Frontal cortex (tissue), 4 donors: Measurements from ENCODE around the gene IREB2. TPM values are rescaled to one million over a fixed set of nuclear protein-coding genes. Genes with fewer than 3 reads are reported as not detected.

Experiments used
- DNase-seq, 2 donors: peaks; one replicate each; pipeline ENCODE4 v3.0.0; 2012; ENCODE audit warnings: low spot score in 2 of 2
- FAIRE-seq: peaks from 2 replicates; lab custom pipeline; 2012; peaks lifted over from hg19 to GRCh38; lab: Jason Lieb, UNC
- total RNA-seq: library from RNA; depleted of rRNA; stranded (reverse); fragments of >200 nt; gene quantifications from one replicate; pipeline ENCODE4 v1.2.3, GENCODE V29; 2014
- donor health status: control.
- donor health status: control.
- donor health status: control.

IREB2 gene
- total RNA-seq, 1 donor from 2014 or later, result 67.7 TPM

DNA sequence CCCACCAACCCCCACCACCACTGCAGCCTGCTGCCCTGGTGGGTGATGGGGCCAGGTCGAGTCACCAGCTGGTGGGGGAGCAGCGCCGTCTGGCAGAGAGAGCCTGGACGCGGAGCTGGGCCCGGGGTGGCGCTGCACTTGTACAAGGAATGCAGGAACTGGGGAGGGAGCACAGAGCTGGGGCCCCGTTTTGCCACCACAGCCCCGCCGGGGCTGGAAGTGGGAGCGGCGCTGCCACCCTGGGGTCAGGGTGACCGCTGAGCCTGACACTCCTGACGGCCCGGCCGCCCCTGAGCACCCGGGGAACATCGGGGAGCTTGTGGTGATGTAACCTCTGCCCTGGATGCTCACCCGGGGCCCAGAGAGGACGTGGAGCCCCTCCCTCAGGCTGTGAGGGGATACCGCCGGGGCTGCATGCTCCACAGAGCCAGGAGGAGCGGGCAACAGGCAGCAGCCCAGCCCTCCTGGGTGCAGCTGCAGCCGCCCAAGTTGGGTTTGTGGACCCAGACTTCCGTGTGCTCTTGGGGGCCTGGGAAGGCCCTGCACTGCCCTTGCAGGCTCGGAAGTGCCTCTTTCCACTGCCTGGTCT lies 32.6 kb upstream of the IREB2 start:
- DNase-seq (no peak), FAIRE-seq (no peak)

DNA sequence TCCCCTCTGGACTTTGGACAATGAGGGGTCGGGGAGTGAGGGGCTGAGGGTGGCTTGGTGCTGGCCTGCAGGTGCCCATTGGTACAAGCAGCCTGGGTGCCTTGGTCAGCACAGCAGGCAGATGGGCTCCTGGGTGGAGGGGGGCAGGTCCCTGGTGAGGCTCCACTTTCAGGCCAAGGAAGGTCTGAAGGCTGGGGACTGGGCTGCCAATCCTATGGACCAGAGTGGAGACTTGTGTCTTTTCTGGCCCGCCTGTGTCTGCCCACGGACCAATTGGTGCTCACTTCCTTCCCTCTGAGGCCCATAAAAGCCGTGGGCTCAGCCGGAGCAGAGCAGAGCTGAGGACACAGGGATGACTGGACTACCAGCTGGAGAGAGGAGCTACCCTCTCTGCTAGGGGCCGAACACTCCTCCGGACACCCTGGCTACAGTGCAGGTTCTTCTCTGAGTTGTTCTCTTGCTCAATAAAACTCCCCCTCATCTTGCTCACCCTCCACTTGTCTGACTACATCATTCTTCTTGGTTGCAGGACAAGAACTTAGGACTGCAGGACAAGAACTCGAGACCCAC lies 31.9 kb upstream of the IREB2 start:
- FAIRE-seq, result no peak
- DNase-seq, result no peak

DNA sequence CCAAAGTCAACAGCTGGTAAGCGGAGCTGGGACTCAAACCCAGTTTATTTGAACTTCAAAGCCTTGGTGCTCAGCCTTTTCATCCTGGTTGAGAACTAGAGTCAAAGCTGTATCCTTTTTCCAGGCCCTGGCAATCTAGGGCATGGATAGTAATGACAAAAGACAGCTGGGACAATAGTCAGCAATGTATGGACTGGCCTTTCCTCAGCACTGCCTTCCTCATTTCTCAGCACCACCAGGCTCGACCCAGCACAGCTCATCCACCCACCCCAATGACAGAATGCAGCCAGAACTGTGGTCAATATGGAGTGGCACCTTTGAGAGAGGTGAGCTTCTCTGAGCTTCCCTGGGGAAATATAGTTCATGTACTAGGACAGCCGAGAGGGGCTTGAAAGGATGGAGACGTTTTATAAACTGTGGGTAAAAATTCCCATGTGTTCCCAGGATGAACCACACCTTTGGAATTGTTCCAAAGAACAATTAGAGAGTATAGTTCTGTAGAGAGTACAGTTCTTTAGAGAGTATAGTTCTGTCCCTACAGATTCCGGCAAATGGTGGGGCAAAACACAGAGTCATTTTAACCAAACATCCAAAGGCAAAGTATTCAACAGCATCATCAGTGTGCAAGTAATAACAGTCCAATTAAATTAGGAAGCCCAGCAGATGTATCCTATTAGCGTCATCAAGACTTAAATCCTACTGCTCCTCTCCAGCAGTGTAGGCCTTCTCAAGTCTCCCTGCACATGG lies 30.2 kb upstream of the IREB2 start:
- FAIRE-seq, result no peak
- no peak for DNase-seq

DNA sequence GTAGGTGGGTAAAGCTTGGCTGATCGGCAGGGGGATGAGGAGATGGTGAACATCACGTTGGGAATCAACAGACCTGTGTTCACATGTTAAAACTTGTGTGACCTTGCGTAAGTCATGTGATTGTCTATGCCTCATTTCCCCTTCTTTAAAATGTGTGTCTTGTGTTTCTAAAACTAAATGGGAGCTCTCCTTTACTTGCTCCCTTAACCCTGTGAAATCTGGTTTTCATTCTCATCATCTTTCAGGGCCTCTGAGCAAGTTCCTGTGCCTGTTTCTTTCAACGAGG lies 29.7 kb upstream of the IREB2 start:
- no peak for FAIRE-seq
- DNase-seq, result no peak

DNA sequence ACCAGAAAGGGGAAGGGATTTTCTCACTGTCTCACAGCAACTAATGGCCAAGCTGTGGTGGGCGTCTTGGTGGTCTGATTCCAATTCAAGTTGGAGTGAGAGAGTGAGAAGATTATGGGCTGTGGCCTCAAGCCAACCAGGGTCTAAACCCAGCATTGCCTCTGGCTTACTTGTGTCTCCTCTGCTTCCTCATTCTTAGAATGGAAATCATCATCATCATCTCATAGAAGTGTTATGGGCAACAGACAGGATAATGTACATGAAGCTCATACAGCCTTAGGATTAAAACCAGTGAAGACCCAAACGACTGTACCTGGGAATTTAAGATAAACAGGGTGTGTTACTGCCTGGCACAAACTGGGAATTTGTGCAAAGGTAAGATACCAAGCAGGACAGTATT lies 29.1 kb upstream of the IREB2 start:
- FAIRE-seq (no peak), DNase-seq (no peak)

DNA sequence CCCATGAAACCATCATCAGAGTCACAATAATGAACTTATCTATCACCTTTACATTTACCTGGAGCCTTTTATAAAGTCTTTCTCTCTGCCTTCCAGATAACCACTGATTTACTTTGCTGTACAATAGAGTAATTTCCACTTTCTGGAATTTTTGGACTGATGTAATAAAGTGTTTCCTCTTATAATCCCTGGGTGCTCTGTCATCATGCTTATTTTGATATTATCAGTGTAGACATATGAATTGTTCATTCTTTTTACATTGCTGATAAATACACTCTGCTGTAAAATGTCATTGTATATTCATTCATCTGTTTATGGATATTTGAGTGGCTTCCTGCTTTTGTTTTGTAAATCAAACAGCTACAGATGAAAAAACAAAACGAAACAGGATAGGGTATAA lies 27.0 kb upstream of the IREB2 start:
- DNase-seq (no peak), FAIRE-seq (no peak)

DNA sequence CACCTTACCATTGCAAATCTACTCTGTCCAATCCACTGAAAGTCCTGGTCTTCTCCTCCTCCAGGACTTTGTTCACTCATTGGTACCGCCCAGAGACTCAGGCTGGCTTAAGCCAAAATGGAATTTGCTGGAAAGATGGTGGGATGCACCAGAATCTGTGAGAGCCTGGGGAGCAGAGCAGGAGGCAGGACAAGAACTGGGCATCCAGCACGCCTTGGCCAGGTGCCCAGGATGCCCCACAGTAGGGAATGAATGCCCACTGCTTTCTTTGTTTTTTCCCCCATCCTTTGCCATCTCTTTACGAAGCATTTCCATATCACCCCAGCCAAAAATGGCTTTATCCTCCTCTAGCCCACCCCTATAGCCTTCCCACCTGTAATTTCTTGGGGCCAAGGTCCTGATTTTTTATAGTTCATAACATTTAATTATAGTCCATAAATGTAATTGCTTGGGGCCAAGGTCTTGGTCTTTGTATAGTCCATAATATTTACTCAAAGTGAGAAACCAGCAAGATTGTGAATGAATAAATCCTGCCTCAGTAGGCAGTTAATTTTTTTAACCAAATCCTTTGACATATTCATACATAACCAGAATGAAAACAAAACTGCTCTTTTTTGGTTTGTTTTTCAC lies 23.3 kb upstream of the IREB2 start:
- no peak for FAIRE-seq
- DNase-seq, result no peak

DNA sequence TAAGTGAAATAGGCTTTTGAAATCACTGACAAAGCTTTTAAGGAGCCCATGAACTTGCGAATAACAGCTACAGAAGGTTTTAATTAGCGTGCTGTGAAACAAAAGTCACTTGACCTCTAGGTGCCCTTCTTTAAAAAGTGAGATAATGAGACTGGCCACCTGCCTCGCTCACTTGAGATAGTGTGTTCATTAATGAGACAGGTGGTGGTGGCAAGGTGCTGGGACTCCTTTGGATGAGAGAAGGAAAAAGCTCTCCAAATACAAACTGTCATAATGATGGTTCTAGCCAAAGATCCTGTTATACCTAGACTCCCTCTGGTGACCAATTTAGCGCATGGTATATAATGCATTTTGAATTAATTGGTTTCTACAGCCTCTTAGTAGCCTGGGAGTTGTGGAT lies 22.7 kb upstream of the IREB2 start:
- DNase-seq (no peak), FAIRE-seq (no peak)

DNA sequence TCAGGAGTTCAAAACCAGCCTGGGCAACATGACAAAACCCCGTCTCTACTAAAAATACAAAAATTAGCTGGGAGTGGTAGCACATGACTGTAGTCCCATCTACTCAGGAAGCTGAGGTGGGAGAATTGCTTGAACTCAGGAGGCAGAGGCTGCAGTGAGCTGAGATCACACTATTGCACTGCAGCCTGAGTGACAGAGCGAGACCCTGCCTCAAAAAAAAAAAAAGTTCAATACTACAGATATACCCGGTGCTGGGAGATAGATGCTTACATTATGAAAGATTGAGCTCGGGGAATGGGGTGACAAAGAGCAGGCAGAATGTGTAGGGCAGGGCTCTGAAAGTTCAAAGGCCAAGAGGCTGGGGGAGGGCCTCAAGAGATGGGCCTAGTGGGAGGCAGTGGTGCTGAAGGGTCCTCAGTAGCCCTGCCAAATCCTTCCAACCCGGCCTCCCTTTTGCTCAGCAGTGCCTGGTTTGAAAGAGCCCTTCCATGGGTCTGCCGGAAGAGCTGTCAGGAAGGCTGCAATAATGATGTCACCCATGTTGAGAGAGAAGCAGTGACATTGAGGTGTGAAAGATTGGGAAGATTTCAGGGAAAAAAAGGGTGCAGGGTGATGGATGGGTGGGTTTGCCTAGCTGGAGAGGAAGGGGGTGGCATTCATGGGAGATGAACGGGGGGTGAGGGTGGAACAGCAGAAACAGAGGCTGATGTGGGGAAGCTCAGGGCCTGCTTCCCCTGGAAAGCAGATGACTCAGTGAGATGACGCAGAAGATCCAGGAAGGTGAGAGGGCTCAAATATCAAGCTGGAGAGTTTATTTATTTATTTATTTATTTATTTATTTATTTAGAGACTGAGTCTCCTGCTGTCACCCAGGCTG lies 20.0 kb upstream of the IREB2 start:
- DNase-seq, result no peak

DNA sequence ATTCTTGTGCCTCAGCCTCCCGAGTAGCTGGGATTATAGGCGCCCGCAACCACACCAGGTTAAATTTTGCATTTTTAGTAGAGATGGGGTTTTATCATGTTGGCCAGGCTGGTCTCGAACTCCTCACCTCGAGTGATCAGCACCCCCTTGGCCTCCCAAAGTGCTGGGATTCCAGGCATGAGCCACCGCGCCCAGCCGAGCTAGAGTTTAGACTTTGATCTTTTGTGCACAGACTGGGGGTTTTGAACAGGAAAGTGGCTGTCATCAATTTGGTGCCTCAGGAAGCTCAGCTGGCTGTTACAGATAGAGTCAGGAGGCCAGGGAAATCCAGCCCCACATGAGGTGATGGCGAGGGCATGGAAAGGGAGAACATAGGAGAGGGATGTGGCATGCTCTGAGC lies 19.3 kb upstream of the IREB2 start:
- no peak for FAIRE-seq

More for the DNA sequence above, 20.0 kb upstream of the IREB2 start:
- no peak for FAIRE-seq

DNA sequence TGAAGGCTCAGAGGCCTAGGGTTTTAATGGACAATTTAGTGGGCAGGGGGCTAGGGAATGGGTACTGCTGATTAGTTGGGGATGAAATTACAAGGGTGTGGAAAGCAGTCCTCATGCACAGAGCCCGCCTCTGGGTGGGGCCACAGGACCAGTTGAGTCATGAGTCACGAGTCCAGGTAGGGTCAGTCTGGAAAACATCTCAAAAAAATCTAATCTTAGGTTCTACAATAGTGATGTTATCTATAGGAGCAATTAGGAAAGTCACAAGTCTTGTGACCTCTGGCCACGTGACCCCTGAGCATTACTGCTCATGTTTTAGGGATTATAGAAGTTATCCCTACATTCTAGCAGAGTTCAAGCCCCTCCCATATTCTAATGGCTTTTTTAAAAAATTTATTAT lies 18.6 kb upstream of the IREB2 start:
- DNase-seq (no peak), FAIRE-seq (no peak)

More for the DNA sequence above, 19.3 kb upstream of the IREB2 start:
- DNase-seq, result no peak

DNA sequence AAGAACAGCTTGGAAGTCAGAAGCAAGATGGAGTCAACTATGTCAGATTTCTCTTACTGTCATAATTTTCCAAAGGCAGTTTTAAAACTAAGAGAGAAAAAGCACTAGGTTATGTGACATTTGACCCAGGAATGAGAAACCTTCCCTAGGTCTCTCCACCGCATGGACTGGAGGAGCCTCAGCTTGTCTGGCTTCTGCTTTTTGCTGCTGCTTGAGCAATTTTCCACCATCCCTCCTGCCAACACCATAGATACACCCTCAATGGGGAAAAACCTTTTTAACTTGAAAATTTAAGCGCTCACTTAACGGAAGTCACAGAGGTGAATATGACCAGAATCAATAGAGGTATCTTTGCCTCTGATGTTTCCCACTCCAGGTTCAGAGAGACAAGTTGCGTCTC lies 17.8 kb upstream of the IREB2 start:
- DNase-seq (no peak), FAIRE-seq (no peak)

DNA sequence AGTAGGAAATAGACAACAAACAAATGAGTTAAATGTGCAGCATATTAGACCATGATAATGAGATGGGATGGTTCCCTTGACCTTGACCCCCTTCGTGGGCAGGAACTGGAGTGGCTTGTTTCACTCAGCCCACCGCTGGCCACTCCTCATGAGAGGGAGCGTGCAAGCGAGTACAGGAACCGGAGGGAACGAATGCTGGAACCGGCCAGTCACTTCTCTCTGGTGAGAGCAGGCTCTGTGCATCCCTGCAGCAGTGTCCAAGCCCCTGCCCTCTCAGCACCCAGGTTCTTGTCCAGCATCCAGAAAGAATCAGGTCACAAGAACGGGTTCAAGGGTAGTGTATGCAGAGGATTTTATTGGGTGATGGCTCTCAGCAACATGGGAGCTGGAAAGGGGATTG lies 17.2 kb upstream of the IREB2 start:
- FAIRE-seq, result no peak
- DNase-seq, result no peak

DNA sequence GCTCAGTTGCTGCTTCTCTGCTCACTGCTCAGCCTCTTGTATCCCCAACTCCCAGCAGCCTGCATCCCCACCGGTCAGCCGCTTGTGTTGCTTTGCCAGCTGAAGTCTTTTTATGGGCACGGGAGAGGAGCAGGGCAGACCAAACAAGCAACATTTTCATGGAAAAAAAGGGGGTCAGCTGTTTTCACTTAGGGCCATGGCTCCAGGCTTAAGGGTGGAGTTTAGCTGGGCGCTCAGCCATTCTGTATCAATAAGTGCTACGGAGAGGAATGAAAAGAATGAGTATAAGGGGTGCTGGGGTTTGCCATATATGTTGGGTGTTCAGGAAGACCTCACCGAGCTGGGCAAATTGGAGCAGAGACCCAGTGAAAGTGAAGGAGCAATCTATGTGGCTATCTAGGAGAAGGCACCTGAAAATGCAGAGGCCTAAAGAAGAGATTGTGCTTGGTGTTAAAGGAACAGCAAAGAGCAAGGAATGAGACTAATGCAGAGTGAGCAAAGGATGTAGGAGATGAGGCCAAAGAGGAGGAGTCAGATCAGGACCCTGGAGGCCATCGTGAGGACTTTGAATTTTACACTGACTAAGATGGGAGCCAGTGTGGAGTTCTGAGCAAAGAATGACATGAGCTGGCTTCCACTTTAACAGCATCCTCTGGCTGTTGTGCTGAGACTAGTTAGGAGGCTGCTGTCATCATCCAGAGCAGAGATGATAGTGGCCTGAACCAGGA lies 16.6 kb upstream of the IREB2 start:
- no peak for DNase-seq
- no peak for FAIRE-seq

DNA sequence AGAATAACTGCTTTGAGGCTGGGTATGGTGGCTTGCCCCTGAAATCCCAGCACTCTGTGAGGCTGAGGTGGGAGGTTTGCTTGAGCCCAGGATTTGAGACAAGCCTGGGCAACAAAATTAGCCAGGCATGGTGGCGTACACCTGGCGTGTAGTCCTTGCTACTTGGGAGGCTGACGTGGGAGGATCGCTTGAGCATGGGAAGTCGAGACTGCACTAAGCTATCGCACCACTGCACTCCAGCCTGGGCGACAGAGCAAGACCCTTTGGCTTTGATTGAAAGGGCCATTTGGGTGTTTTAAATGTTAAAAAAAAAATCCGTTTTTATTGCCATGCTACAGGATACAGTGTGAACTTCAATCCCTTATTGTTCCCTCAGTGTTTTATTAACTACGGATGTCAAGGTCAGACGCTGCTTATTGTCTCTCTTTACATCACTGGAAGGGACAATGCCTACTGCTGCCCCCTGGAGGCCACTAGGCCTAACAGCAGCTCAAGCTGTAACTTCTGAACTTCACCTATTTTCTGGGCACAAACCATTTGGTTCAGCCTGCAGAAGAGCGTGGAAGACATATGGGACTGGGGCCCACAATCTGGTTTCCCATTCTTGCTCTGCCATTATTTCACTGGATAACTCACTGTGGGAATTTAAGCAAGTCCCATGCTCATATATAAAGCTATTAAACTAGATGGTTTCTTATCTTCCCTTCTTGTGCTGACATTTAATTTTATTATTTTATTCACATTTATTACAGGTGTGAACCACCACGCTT lies 15.3 kb upstream of the IREB2 start:
- FAIRE-seq (no peak), DNase-seq (peak in 1 of 2 donors; percentile 64)

DNA sequence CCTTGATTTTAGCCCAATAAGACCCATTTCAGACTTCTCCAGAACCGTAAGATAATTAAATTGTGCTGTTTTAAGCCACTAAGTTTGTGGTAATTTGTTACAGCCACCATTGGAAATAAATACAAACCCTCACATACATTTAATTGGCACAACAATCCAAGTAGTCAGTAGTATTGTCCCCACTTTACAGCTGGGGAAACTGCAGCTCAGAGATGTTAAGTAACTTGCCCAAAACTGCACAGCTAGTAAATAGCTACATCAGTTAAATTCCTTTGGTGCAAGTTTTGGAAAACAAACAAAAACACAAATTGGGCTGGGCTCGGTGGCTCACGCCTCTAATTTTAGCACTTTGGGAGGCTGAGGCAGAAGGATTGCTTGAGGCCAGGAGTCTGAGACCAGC lies 13.3 kb upstream of the IREB2 start:
- FAIRE-seq, result no peak
- no peak for DNase-seq

DNA sequence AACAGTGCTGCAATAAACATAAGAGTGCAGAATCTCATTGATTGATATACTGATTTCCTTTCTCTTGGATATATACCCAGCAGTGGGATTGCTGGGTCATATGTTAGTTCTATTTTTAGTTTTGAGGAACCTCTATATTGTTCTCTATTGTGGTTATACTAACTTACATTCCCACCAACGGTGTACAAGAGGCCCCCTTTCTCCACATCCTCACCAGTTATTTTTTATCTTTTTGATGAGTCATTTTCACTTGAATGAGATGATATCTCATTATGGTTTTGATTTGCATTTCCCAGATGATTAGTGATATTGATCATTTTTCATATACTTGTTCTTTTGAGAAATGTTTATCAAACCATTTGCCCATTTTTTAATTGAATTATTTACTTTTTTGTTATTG lies 12.4 kb upstream of the IREB2 start:
- DNase-seq (no peak), FAIRE-seq (no peak)

DNA sequence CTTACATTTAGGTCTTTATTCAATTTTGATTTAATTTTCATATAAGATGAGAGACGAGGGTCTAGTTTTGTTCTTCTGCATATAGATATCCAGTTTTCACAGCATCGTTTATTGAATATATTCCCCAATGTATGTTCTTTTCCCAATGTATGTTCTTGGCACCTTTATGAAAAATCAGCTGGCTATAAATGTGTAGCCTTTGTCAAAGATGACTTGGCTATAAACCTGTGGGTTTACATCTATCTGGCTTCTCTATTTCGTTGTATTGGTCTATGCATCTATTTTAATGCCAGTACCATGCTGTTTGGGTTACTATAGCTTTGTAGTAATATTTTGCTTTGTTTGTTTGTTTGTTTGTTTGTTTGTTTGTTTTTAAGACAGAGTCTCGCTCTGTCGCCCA lies 11.7 kb upstream of the IREB2 start:
- no peak for DNase-seq
- no peak for FAIRE-seq

DNA sequence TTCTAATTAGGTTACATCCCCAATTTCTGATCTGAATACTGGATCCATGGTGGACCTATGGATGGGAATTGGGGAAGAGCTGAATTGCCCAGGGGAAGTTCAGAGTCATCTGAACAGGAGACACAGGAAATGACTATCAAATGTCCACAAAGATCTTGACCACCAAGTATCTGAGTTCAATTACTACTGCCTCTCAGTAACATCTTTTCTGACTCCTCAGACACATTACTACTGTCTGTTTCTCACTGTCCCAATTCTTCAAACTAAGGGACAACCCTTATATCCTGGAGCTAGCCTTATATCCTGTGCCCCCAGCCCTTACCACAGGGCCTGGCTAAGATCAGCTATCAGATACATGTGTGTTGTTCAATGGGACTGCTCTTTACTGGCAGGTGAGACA lies 10.1 kb upstream of the IREB2 start:
- DNase-seq (no peak), FAIRE-seq (no peak)
